Measurements from ENCODE around the gene SCARB2. TPM values are rescaled to one million over a fixed set of nuclear protein-coding genes. Genes with fewer than 3 reads are reported as not detected.

SCARB2 gene
- total and polyA plus RNA-seq, 2 experiments from 2014 or later = 17.7 to 41.0 TPM

GRCh38 chr4:76160355-76160754 is 53.3 kb downstream of the SCARB2 start (continued):
- TF ChIP-seq CTCF (conservative IDR thresholded peaks at IDR 0.05; ENCODE audit: low read depth in 2 of 2) = no peak
- TF ChIP-seq STAT1 (IDR thresholded peaks at IDR 0.05; ENCODE audit: unreplicated experiment) = no peak
- no peak for TF ChIP-seq ZNF462 (CRISPR knock-in tag; IDR thresholded peaks at IDR 0.05)
- TF ChIP-seq CREB1 (CRISPR knock-in tag; IDR thresholded peaks at IDR 0.05; ENCODE audit: low read depth) = no peak

GRCh38 chr4:76156635-76157034 is 57.0 kb downstream of the SCARB2 start:
- ATAC-seq = no peak
- peaks cover 16% of the 10 kb centered on the region; the same call in 2 of the 3 replicates for H3K36me3 Mint-ChIP-seq (ENCODE audit: low read depth)
- Histone ChIP-seq H3K27ac (ENCODE audit: low read depth) (no peak overlapping the region), H3K4me1 (ENCODE audit: insufficient read depth) (no peaks in the 10 kb centered on the region), H3K27me3 (ENCODE audit: insufficient read depth) (no peaks in the 10 kb centered on the region), H2AFZ (no peak overlapping the region), H3F3A (replicated peaks; ENCODE audit: low read depth) (no peaks in the 10 kb centered on the region), H4K20me1 (replicated peaks; ENCODE audit: insufficient read depth) (no peaks in the 10 kb centered on the region), H3K9me2 (ENCODE audit: insufficient read depth) (no peaks in the 10 kb centered on the region), H3K4me3 (no peak overlapping the region), H3K79me2 (replicated peaks; ENCODE audit: insufficient read depth) (no peaks in the 10 kb centered on the region), H3K4me2 (no peak overlapping the region), H3K36me3 (ENCODE audit: insufficient read depth) (no peaks in the 10 kb centered on the region; the same call in 1 of the 2 replicates)
- H3K4me3 Mint-ChIP-seq = no peak overlapping the region
- H3K4me1 Mint-ChIP-seq = peaks cover 8% of the 10 kb centered on the region
- peaks cover 3% of the 10 kb centered on the region for H3K27me3 Mint-ChIP-seq (ENCODE audit: insufficient read depth, low read depth, poor library complexity)
- H3K9me3 Mint-ChIP-seq = peaks cover 3% of the 10 kb centered on the region; the same call in 2 of the 3 replicates
- DNase-seq (ENCODE audit: low spot score) = no peak
- no peak overlapping the region for H3K27ac Mint-ChIP-seq
- TF ChIP-seq ZNF462 (CRISPR knock-in tag; IDR thresholded peaks at IDR 0.05) = no peak
- no peak for TF ChIP-seq CTCF (conservative IDR thresholded peaks at IDR 0.05; ENCODE audit: low read depth in 2 of 2)
- no peak for TF ChIP-seq CREB1 (CRISPR knock-in tag; IDR thresholded peaks at IDR 0.05; ENCODE audit: low read depth)
